Endothelial cell of umbilical vein (primary cell): ENCODE results near the gene EPO.

Experiments
- POLR2A ChIP-seq: IDR thresholded peaks from 2 replicates; pipeline ENCODE4 v1.6.1; 2012; ENCODE audit warnings: low read depth, mild to moderate bottlenecking, control low read depth, low read length
- TF ChIP-seq, protein P1 (sequence below): IDR thresholded peaks from 2 replicates; pipeline ENCODE4 v1.6.1; 2011; ENCODE audit not compliant: insufficient read depth, insufficient read length

- TF ChIP-seq, protein P1, sequence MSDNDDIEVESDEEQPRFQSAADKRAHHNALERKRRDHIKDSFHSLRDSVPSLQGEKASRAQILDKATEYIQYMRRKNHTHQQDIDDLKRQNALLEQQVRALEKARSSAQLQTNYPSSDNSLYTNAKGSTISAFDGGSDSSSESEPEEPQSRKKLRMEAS, result no peak
- no peak for TF ChIP-seq POLR2A
These were observed 43.4 kb downstream of the EPO start for GRCh38 chr7:100763556-100764140.
